ENCODE data around the gene PGBD1. TPM values are rescaled to one million over a fixed set of nuclear protein-coding genes. Genes with fewer than 3 reads are reported as not detected.

The PGBD1 gene
- total and polyA plus RNA-seq, 2 of the 13 experiments (the other 11 are each of a cell fraction or from before 2014, with no cell fraction given), result 3.6 to 6.9 TPM

GRCh38 chr6:28330041-28330440 lies 48.7 kb downstream of the PGBD1 start:
- ATAC-seq (no peak), FAIRE-seq (no peak), DNase-seq (ENCODE audit: low spot score) (no peak)
- Histone ChIP-seq H3K4me3 (replicated peaks in 1 of 3; ENCODE audit: insufficient read depth in 1 of 3, low read depth in 2 of 3, low read length in 3 of 3) (no peak overlapping the region), H3K36me3 (replicated peaks in 1 of 2; ENCODE audit: control insufficient read depth in 1 of 2, insufficient read depth in 2 of 2, low read length in 2 of 2) (peaks cover 4 to 16% of the 10 kb centered on the region in 2 experiments; a peak in 4 of 5 replicates), H3K27ac (ENCODE audit: extremely low read length, insufficient read depth, low read length) (no peak overlapping the region), H2AFZ (ENCODE audit: low read length) (no peak overlapping the region), H4K20me1 (ENCODE audit: insufficient read depth, low read length) (no peaks in the 10 kb centered on the region), H3K27me3 (ENCODE audit: control insufficient read depth in 1 of 2, insufficient read depth in 2 of 2, low read length in 2 of 2) (no peaks in the 10 kb centered on the region), H3K79me2 (ENCODE audit: insufficient read depth, low read length) (no peaks in the 10 kb centered on the region), H3K4me1 (ENCODE audit: insufficient read depth, low read length) (peaks cover 12% of the 10 kb centered on the region), H3K9ac (ENCODE audit: insufficient read depth, low read depth, low read length) (no peak overlapping the region), H3K4me2 (ENCODE audit: low read depth, low read length) (no peak overlapping the region), H3K9me3 (ENCODE audit: low read length) (no peaks in the 10 kb centered on the region)
- ChIA-PET POLR2A (no interaction called here), CTCF (ENCODE audit: low intra/inter-chr PET ratio, low total read pairs) (no interaction called here)
- intact Hi-C loops (cut with micrococcal nuclease; ENCODE audit: unreplicated experiment), result no loop called here
- no TSS peak for BruUV-seq (replicated peaks)
- WGBS (ENCODE audit: low lambda C conversion rate), result 48% methylated on average over 1 of the region's 1 CpG
- in situ Hi-C loops (cut with HindIII; ENCODE audit: extremely low pct_ligation_motif_present, low pct_unique_long_range_greater_than_20kb), result no loop called here
- TF ChIP-seq HCFC1 (IDR thresholded peaks at IDR 0.05; ENCODE audit: low read depth, low read length), result no peak
- TF ChIP-seq SP5 (CRISPR knock-in tag; IDR thresholded peaks at IDR 0.05; ENCODE audit: borderline replicate concordance, low read depth), result no peak
- no peak for TF ChIP-seq HNF1A (IDR thresholded peaks at IDR 0.05; ENCODE audit: low read depth)
- TF ChIP-seq HNF1A (CRISPR knock-in tag; IDR thresholded peaks at IDR 0.05; ENCODE audit: borderline replicate concordance), result no peak
- TF ChIP-seq ZNF275 (CRISPR knock-in tag; IDR thresholded peaks at IDR 0.05; ENCODE audit: borderline replicate concordance), result no peak
- TF ChIP-seq ZNF609 (CRISPR knock-in tag; IDR thresholded peaks at IDR 0.05; ENCODE audit: borderline replicate concordance), result no peak
- TF ChIP-seq FOXP1 (IDR thresholded peaks at IDR 0.05), result no peak
- no peak for TF ChIP-seq FOXP1 (CRISPR knock-in tag; IDR thresholded peaks at IDR 0.05)
- TF ChIP-seq CENPBD1 (CRISPR knock-in tag; IDR thresholded peaks at IDR 0.05; ENCODE audit: borderline replicate concordance, low read depth), result no peak
- no peak for TF ChIP-seq ZNF44 (CRISPR knock-in tag; IDR thresholded peaks at IDR 0.05)
- TF ChIP-seq KLF12 (CRISPR knock-in tag; IDR thresholded peaks at IDR 0.05; ENCODE audit: borderline replicate concordance), result no peak
- no peak for TF ChIP-seq RXRA (CRISPR knock-in tag; IDR thresholded peaks at IDR 0.05)
- no peak for TF ChIP-seq BCL3 (CRISPR knock-in tag; IDR thresholded peaks at IDR 0.05)

Data from HepG2 (cell line).